HFF-Myc (cell line): Measurements from ENCODE around the gene LIMCH1.

Experiments
- DNase-seq: peaks from one replicate; pipeline ENCODE4 v3.0.0-alpha.2; 2011; ENCODE audit warnings: low read depth; ENCODE audit errors: extremely low read depth
- H3K4me3 ChIP-seq: replicated peaks from 2 replicates; pipeline ENCODE4 v1.5.1; 2011; ENCODE audit warnings: low read depth, mild to moderate bottlenecking, control low read depth, low read length
- TF ChIP-seq, protein P1 (sequence below): IDR thresholded peaks from 2 replicates; pipeline ENCODE4 v1.5.1; 2012; ENCODE audit warnings: mild to moderate bottlenecking, low read depth, low read length, control low read depth; ENCODE audit errors: missing control alignments

Gene LIMCH1

DNA sequence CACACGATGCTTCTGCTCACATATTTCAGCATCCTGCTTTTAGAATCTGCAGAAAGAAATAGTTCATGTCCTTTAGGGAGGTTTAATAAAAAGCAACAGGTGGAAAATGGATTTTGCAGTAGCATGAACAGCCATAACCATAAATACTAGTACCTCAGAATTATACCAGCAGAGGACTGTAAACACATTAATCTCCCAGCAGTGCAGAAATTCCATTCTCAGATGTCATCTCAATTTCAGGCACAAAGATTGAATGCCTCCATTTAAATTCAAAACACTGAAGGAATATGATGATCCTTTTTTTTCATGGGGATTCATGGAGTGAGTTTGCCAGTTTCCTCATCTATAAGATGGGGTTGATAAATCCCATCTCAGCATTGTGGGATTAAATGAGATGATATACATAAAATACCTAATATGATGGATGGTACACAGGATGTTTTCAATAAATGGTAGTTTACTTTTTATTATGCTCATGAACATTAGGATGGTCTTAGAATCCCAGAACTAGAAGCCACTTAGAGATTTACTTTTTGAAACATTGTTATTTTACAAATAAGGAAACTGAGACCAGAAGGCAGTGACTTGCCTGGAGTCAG is 566 bp upstream of the LIMCH1 start:
- no peak overlapping the region for H3K4me3 ChIP-seq
- DNase-seq = no peak
- TF ChIP-seq, protein P1, sequence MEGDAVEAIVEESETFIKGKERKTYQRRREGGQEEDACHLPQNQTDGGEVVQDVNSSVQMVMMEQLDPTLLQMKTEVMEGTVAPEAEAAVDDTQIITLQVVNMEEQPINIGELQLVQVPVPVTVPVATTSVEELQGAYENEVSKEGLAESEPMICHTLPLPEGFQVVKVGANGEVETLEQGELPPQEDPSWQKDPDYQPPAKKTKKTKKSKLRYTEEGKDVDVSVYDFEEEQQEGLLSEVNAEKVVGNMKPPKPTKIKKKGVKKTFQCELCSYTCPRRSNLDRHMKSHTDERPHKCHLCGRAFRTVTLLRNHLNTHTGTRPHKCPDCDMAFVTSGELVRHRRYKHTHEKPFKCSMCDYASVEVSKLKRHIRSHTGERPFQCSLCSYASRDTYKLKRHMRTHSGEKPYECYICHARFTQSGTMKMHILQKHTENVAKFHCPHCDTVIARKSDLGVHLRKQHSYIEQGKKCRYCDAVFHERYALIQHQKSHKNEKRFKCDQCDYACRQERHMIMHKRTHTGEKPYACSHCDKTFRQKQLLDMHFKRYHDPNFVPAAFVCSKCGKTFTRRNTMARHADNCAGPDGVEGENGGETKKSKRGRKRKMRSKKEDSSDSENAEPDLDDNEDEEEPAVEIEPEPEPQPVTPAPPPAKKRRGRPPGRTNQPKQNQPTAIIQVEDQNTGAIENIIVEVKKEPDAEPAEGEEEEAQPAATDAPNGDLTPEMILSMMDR = no peak

DNA sequence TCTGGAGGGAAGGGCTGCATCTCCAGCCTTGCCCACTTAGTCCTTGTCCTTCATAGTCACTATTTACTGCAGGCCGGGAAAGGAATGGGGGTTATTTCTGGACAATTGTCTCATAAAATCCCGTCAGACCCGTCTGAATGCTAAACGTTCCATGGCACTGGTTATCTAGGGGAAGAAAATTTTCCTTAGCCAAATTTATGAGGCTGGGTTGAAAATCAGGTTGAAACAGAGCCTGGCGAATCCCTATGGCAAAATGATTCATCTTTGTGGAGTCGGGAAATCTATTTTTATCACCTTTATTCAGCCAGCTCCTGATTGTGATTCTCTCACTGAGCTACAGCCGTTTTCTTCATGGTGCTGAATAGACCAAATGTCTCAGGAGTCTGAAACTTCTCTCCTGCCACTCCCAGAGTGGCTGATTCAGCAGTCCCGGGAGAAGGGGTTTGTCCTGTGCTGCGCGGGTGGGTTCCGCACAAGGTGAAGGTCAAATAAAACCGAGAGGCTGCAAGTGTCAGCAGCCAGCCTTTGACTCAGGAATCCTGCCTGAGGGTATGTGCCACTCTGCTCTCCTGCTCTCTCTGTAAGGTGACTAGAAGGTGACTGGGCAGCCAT is 1.0 kb downstream of the LIMCH1 start:
- TF ChIP-seq, protein P1 = no peak
- H3K4me3 ChIP-seq = no peak overlapping the region

DNA sequence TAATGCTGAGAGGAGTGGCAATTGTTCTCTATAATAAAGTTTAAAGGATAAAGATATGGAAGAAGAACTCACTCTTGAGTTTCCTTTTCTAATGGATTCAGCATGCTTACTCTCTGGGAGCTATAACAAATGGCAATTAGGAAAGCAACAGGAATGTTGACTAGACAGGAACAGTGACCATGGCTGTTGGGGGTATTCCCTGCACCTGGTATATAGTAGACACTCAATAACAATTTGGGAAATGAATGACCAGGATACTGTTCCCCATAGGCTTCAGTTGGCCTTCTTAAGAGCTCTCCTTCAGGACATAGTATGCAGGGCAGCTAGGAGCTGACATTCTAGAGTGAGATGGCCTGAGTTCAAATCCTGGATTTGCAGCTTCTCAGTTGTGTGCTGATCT is 1.8 kb downstream of the LIMCH1 start:
- no peak for DNase-seq
- no peak overlapping the region for H3K4me3 ChIP-seq
- TF ChIP-seq, protein P1 = no peak

More for the DNA sequence above, 1.0 kb downstream of the LIMCH1 start:
- DNase-seq = no peak

DNA sequence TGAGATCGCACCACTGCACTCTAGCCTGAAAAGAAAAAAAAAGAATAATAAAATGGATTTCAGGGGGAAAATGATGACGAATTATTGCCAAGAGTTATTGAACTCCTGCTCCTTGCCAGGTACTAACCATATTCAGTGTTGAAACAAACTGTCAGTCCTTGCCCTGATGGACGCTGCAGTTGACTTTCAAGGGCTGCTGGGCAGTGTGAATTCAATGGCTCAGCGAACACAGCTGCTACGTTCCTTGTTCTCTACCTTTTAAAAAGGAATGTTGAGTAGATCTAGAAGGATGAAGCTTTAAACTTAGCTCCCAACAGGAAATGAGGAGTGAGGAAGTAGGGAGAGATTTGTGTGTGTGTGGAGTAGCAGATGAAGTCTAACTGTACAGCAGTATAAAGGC is 2.7 kb downstream of the LIMCH1 start:
- no peak for DNase-seq
- TF ChIP-seq, protein P1 = no peak

DNA sequence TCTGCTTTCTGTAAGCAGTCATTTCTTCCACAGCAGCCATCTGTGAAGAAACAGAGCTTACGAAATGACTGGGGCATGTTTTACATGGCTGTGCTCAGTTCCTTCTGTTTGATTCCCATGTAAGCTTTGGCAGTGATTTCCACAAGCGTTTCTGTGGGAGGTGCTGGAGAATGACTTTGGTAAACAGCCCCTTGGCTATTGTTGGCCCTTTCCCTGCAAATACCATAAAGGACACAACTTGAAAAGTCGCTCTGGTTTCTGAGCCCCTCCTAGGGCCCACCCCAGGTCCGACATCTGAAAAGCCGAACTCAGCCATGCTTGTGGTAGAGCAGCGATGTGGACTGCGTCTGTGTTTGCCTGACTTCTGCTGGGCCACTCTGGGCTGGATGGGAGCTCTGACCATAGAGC is 3.7 kb downstream of the LIMCH1 start:
- TF ChIP-seq, protein P1 = no peak
- no peak for DNase-seq
- no peak overlapping the region for H3K4me3 ChIP-seq

More for the DNA sequence above, 2.7 kb downstream of the LIMCH1 start:
- H3K4me3 ChIP-seq = no peak overlapping the region

DNA sequence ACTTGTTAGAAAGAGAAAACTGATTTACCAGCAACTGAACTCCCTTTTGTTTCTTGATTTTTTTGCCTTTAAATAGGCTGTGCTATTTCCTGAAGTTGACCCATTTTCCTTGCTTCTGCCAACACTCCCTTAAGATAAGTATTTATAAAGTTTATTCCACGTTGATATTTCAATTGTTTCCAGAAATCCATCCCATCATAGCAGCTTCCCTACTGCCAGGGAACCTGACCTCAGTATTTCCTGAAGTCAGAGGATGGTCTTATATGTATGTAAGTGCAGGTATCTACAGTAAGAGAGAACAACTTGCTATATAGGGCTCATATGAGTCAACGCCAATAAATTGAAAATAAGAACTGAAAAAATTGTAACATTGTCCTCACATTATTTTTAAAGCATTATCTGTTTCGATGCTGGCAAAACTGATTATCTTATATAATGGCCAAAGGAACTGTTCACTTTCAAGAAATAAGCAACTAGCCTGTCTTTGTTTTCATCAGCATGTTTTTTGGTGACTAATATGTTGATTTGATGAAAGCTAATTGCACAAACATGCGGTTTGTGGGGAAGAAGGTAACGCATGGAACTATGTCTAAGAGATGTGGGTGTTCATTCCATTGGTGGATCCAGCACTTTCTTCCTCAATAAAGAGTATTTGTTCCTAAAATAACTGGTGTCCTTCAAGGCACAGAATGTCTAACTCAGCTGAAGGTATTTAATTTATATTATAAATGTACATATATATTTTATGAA is 4.7 kb downstream of the LIMCH1 start:
- TF ChIP-seq, protein P1 = no peak
- no peak overlapping the region for H3K4me3 ChIP-seq
- DNase-seq = no peak
